Fibroblast of skin of right biceps (primary cell): ENCODE measurements around the gene CFAP61.

Experiments
- DNase-seq: peaks from one replicate; pipeline ENCODE4 v3.0.0-alpha.2; 2013

Gene CFAP61

DNA sequence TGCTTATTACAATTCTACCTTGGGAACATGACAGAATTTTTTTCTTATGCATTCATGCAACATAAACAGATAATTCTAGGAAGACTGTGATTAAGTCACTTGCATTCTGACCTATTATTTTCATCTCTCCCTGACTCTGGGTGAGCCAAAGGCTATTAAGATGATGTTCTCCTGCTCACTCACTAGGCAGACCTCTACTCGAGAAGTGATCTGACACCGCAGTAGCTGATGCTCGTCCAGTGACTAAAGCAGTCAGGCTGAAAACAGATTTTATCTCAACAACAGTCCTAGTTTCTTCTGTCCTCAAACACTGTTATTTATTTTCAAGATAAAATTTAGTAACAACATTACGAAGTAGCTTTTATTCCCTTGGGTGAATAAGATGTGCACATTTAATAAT lies 17.8 kb upstream of the CFAP61 start:
- DNase-seq, result no peak

DNA sequence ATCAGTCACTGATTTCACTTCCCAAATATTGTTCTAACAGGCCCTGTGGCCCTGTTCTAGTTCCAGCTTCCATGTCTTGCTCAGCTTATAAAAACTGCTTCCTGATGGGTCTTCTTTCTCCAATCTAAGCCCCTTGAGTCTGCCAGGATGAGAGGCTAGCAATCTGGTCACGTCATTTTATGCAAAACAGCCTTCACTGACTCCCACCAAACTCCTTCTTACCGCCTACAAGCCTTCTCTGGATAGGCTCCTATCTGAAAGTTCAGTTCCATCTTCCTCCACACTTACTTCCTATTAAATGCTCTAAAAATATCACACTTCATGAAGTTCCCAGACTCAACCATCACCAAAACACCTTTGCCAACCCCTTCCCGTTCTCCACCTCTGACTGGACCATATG lies 15.6 kb upstream of the CFAP61 start:
- DNase-seq, result no peak

- peak; percentile 54 for DNase-seq
Measured at GRCh38 chr20:20037960-20038359, 14.4 kb upstream of the CFAP61 start.

DNA sequence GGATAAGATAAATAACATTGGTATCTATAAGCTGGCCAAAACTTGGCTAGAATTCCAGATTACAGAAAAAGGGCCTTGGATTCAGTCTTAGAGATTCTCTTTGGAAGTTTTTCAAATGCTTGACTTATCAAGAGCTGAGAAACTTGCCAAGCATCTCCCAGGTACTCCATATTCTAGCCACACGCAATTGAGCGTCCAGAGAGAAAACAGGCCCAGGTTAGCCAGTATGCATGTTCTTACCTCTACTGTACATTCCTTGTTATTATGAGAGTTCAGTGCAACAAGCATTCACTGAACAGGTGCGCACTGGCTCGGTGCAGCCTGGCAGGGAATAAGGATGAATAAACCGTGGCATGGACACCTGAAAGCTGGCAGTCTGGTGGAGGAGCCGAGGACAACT lies 13.7 kb upstream of the CFAP61 start:
- no peak for DNase-seq

GRCh38 chr20:20039752-20040387 lies 12.5 kb upstream of the CFAP61 start:
- no peak for DNase-seq

DNA sequence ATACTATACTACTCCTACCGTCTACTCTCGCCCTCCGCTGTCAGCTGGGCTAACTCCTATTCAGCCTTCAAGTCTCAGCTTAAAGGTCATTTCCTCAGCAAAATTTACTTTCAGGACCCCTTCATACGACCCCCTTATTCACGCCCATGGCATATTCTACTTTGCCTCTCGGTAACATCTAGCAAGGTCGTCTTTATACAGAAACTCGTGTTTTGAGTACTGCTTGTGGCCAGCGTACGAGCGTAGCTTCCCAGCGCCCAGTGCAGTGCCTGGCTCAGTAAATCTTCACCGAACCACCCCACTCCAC lies 612 bp upstream of the CFAP61 start:
- DNase-seq, result no peak

DNA sequence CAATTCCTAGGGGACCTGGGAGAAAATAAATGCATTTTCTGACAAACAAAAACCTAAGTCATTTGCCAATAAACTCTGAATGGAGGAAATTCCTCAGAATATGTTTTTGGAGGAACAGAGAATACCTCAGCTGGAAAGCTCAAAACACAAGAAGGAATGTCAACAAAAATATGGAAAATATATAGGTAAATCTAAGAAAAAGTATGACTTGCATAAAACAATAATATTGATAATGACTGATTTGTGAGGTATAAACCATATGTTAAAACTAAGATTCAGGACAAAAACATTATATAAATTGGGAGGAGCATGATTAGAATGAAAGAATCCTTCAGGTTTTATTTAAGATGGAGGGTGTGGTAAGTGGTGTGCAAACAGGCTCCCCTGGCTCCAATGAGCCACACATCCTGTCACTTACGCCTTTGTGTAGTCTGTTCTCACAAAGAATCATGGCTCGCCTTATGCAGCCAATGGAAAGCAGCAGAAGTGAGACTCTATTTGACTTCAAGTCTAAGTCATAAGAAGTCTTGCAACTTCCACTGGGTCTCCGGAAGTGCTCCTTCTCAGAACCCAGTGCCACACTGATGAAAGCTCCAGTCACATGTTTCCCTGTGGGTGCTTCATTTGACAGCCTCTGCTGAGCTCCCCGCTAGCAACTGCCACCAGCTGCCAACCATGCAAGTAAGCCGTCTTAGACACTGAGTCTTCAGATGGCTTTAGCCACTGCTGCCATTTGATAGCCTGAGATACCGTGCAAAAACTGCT lies 8.1 kb downstream of the CFAP61 start:
- no peak for DNase-seq

DNA sequence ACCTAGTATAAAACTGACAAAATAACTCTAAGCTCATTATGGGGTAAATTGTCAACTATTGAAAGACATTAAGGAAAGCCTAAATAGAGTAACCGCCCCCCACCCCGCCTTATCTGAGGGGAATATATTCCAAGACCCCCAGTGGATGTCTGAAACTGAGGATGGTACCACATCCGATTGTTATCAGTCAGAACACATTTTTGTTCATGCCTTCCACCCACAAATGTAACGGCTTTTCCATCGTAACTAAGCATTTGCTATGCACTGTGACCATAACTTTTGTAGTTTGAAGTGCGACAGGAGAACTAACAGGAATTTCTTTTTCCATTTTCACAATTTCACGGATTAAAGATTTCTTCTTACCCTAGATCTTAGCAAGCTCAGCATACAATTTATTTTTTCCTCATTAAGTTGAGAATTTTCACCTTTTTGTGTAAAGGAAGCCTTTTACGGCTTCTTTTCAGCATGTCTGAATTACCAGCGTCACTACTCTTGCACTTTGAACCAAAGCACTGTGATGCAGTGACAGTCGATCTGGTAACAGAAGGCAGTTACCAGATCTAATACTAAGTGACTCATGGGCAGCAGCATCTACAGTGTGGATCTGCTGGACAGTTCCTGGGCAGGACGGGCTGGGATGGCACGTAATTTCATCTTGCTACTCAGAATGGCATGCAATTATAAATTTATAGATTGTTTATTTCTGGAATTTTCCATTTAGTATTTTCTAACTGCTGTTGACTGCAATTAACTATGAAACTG lies 11.8 kb downstream of the CFAP61 start:
- no peak for DNase-seq

DNA sequence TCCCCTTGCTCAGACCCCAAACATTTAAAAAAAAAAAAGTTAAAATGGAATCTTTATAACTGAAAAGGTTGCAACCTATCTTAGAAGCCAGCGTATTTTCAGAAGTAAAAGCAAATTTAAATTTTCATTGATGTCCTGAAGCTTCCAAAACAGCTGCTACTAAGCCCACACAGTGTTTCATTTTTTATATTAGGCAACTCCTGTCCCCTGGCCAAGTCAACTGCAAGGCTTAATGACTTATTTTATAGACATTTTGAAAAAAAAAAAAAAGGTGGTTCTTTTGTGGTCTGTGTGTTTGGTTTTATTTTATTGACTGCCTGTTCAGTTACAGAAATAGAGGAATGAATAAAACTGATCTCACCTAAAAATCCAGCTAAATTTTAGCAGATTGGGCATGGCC lies 13.0 kb downstream of the CFAP61 start:
- no peak for DNase-seq

DNA sequence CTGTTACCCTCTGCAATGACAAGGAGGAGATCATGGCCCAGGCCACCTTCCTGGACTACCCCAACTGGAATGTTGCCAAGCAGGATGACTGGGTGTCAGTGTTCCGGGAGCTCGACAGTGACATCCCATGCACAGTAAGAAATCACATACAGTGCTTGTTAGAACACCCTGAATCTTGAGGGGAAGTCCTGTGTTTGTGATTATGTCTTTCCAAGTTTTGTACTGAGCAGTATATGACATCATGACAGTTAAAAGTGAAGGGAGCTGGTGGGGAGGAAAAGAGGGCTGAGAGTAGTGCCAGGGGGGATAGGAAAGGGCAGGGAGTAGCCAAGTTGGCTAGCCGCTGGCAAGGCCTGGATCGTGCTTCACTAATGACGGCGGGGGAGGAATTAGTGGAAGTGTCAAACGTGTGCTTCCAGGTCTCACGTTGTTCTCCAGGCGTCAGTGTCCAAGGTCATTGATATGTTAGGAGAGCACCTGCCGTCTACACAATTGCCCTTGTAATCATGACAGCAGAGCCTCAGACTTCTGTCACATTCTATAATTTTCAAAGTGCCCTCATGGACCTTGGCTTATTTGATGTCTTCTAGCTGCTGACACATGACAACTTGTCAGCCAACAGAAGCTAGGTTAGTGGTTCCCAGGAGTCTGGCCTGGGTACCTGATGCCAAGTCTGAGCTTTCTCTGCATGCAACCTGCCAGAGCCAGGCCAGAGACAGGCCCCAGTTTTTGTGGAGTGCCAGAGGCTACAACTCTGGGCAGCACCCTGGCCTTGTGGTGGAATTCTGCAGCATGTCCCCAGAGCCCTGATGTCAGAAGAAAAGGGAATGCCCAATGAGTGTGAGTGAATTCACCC lies 18.8 kb downstream of the CFAP61 start:
- DNase-seq, result no peak

- no peak for DNase-seq
Measured at GRCh38 chr20:20073801-20074371, 21.6 kb downstream of the CFAP61 start.

DNA sequence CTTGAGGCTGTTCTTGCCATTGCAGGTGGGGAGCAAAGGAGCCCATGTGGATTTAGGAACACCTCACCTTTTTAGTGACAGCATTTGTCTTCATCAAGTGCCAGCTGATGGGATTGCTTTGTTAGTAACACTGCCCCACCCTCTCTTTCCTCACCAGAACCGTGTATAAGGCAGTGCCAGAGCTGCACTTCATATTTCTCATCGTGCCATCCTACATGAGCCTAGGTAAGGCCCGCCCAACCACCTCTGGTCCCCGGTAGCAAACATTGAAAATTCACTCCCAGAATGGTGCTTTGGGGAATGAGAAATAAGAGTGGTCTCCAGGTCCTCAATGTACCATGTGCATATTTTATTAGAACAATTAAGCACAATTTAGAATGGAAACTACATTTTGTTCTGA lies 22.7 kb downstream of the CFAP61 start:
- no peak for DNase-seq

- DNase-seq, result peak; percentile 76
Measured at GRCh38 chr20:20076297-20077065, 24.1 kb downstream of the CFAP61 start.

DNA sequence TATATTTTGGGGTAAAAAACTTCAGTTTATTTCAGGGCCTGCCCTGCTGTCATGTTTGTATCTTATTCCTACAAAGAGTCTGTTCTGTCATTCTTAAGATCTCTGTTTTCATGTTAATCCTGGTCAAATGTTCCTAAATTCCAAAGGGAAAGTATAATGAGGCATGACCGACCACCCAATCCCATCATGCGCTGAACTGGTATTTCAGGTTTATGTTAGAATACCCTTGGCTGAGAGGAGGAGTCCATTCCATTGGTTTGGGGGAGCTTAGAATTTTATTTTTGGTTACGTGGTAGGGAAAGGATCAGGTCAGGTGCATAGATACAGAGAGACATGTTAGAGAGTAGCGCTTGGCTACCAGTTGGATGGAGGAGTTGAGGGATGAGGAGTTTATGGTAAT lies 25.7 kb downstream of the CFAP61 start:
- no peak for DNase-seq

DNA sequence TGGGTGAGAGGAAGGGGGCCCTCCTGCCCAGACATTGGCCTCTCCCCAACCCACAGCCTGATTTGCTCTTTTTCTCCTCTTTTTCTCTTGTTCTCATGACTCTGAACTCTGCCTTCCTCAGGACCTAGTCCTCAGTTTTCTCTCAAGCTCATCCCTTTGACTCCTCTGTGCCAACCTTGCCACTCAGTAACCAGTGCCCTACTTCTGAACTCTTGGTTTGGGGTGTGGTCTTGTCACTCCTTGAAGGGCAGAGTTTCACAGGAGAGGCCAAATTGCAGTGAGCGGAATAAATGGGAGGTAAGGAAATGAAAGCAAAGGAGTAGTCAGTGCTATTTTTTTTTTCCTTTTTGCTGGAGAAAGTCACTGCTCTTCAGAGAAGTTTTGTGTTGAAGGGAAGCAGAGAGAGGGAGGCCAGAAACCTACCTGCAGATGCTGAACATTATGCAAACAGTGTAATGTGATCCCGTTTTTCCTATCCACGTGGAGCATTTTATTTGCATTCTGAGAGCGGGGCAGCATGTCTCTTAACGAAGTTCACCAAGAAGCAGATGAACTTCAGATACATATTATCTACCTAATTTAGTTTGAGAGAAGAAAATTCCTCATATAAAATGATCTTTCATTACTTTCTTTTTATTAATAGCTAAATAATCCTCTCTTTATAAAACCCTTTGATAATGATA lies 26.9 kb downstream of the CFAP61 start:
- DNase-seq, result no peak

DNA sequence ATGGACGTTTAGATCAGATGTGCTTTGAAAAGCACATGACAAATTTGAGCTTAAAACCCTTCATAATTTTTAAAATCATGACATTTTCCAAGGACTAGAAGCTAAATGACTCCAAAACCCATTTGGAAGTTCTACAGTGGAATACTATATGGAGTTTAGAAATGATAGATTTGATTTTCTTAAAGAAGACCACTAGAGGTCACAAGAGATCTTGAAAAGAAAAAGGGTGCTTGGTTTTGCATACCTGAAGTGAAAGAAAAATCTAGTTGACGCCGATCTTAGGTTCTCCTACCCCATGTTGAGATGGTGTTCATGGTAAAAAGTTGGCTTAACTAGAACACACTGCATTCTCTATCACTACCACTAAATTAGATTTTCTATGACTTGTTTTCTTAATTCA lies 31.5 kb downstream of the CFAP61 start:
- DNase-seq, result peak; percentile 16

DNA sequence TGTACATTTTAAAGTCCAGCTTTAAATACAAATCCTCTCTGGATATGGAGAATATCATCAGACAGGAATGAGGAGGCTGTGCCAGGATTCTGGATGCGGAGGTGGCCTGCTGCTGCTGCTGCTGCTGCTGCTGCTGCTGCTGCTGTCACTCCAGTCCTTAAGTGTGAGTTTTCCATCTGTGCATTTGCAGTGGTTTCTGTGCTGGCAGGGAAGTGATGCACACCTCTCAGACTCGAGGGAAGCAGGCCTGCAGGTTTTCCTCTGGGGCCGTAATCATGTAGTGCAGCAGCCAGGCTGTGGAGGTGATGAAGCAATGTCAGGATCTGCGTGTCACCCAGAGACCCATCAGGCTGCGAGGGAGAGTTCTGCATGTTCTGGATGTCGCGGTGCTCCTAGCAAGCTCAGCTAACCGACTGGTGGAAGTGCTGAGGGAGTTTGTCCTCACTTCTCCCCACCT lies 32.0 kb downstream of the CFAP61 start:
- DNase-seq, result no peak

DNA sequence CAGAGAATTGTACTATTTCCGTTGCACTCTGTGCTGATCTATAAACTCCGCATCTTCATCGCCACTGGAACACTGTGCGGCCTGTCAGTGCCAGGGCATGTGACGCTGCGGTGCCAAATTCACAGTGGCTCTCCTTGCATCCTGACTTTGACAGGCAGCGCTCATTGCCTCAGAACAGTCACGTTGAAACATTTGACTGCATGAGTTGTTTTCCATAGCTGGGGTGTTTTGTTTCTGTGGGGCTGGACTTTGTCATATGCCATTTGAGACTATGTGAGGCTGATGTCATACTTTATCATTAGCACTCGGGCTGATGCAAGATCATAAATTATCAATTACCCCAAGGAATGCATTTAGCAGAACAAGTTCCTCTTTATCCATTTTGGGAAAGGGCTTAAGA lies 32.7 kb downstream of the CFAP61 start:
- DNase-seq, result peak; percentile 6

GRCh38 chr20:20085812-20086211 lies 33.5 kb downstream of the CFAP61 start:
- no peak for DNase-seq

GRCh38 chr20:20089018-20089417 lies 36.7 kb downstream of the CFAP61 start:
- DNase-seq, result no peak

- DNase-seq, result no peak
Measured at GRCh38 chr20:20089939-20090338, 37.6 kb downstream of the CFAP61 start.
